SU-DHL-6 (cell line): ENCODE results near the gene GRAMD2B.

Experiments
- H2AFZ ChIP-seq: fragments of 200-600 bp; sonication (generic); 2 replicates; pipeline ENCODE4 v1.6.1; 2014; ENCODE audit warnings: low read depth, mild to moderate bottlenecking, moderate library complexity, mixed read lengths, antibody characterized with exemption, low read length; ENCODE audit not compliant: severe bottlenecking
- H3F3A ChIP-seq: fragments of 200-600 bp; shearing (Covaris generic); 2 replicates; pipeline ENCODE4 v1.6.0; 2016; ENCODE audit warnings: antibody characterized with exemption, mild to moderate bottlenecking; ENCODE audit not compliant: insufficient read depth
- H3K27ac ChIP-seq: fragments of 200-600 bp; sonication (generic); 2 replicates; pipeline ENCODE4 v1.5.1; 2016; ENCODE audit warnings: low read depth, mild to moderate bottlenecking, low read length, moderate library complexity, mixed read lengths
- H3K27me3 ChIP-seq: fragments of 200-600 bp; sonication (generic), shearing (Covaris generic); 2 replicates; pipeline ENCODE4 v1.6.0; 2014; ENCODE audit warnings: mild to moderate bottlenecking, low read length
- H3K36me3 ChIP-seq: fragments of 200-600 bp; sonication (generic); 2 replicates; pipeline ENCODE4 v1.6.1; 2014; ENCODE audit warnings: mild to moderate bottlenecking, low read length, mixed read lengths
- H3K4me2 ChIP-seq: fragments of 300-600, 200-600 bp; shearing (Covaris generic), sonication (generic); 2 replicates; pipeline ENCODE4 v1.6.0; 2014; ENCODE audit warnings: low read length, low read depth, mild to moderate bottlenecking; ENCODE audit not compliant: poor library complexity, severe bottlenecking
- H3K4me3 ChIP-seq: fragments of 200-600 bp; sonication (generic); 2 replicates; pipeline ENCODE4 v1.5.1; 2014; ENCODE audit warnings: antibody characterized with exemption, low read length, mild to moderate bottlenecking, mixed read lengths; ENCODE audit not compliant: insufficient read depth, poor library complexity, severe bottlenecking
- H3K79me2 ChIP-seq: fragments of 200-600 bp; sonication (generic); 2 replicates; pipeline ENCODE4 v1.6.1; 2014; ENCODE audit warnings: mild to moderate bottlenecking, low read length, moderate library complexity; ENCODE audit not compliant: insufficient read depth
- H3K9ac ChIP-seq: fragments of 200-600 bp; sonication (generic); 2 replicates; pipeline ENCODE4 v1.7.0; 2014; ENCODE audit warnings: mild to moderate bottlenecking, low read length
- H3K9me2 ChIP-seq: fragments of 200-600 bp; sonication (generic); replicated peaks from 2 replicates; pipeline ENCODE4 v1.6.1; 2014; ENCODE audit warnings: low read length; ENCODE audit not compliant: insufficient read depth
- H3K9me3 ChIP-seq: fragments of 200-600 bp; sonication (generic); 2 replicates; pipeline ENCODE4 v1.6.1; 2014; ENCODE audit warnings: low read length, mixed read lengths; ENCODE audit not compliant: insufficient read depth
- H4K20me1 ChIP-seq: fragments of 200-600 bp; sonication (generic); 2 replicates; pipeline ENCODE4 v1.6.1; 2014; ENCODE audit warnings: low read depth, mild to moderate bottlenecking, antibody characterized with exemption, low read length, moderate library complexity, mixed read lengths
- CTCF ChIP-seq: fragments of 200-600 bp; sonication (generic); IDR thresholded peaks from one replicate; pipeline ENCODE4 v1.5.1; 2017; ENCODE audit warnings: antibody characterized with exemption, mild to moderate bottlenecking, low read length, moderate library complexity; ENCODE audit not compliant: insufficient read depth, poor library complexity, severe bottlenecking
- EZH2phosphoT487 ChIP-seq: fragments of 200-600 bp; sonication (generic), shearing (Covaris generic); conservative IDR thresholded peaks from 2 replicates; pipeline ENCODE4 v1.6.1; 2018; ENCODE audit warnings: mild to moderate bottlenecking, antibody characterized with exemption, low read length, moderate library complexity, mixed read lengths

The GRAMD2B gene

GRCh38 chr5:126450907-126451306 is 27.7 kb downstream of the GRAMD2B start:
- no peaks in the 10 kb centered on the region for H3F3A ChIP-seq
- H3K9ac ChIP-seq = no peak overlapping the region
- no peaks in the 10 kb centered on the region for H3K9me2 ChIP-seq
- no peaks in the 10 kb centered on the region for H4K20me1 ChIP-seq
- no peak overlapping the region for H3K27ac ChIP-seq
- no peak overlapping the region for H3K4me2 ChIP-seq
- no peak overlapping the region for H3K4me3 ChIP-seq
- H3K27me3 ChIP-seq = no peaks in the 10 kb centered on the region
- no peaks in the 10 kb centered on the region for H3K36me3 ChIP-seq
- no peaks in the 10 kb centered on the region for H3K9me3 ChIP-seq
- H3K79me2 ChIP-seq = no peaks in the 10 kb centered on the region
- no peak for TF ChIP-seq EZH2phosphoT487
- TF ChIP-seq CTCF = no peak
- no peak overlapping the region for H2AFZ ChIP-seq

- TF ChIP-seq CTCF (no peak), EZH2phosphoT487 (no peak)
- Histone ChIP-seq H3K27ac (no peak overlapping the region), H3K9me2 (no peaks in the 10 kb centered on the region), H3K36me3 (no peaks in the 10 kb centered on the region), H3K4me3 (no peak overlapping the region), H3K79me2 (no peaks in the 10 kb centered on the region), H3F3A (no peaks in the 10 kb centered on the region), H3K4me2 (no peak overlapping the region), H3K9ac (no peak overlapping the region), H2AFZ (no peak overlapping the region), H3K27me3 (no peaks in the 10 kb centered on the region), H3K9me3 (no peaks in the 10 kb centered on the region), H4K20me1 (no peaks in the 10 kb centered on the region)
These were observed 29.3 kb downstream of the GRAMD2B start for GRCh38 chr5:126452477-126452876.

- TF ChIP-seq EZH2phosphoT487 = no peak
- no peak for TF ChIP-seq CTCF
- Histone ChIP-seq H3K36me3 (no peaks in the 10 kb centered on the region), H4K20me1 (no peaks in the 10 kb centered on the region), H3K4me3 (no peak overlapping the region), H3K27me3 (no peaks in the 10 kb centered on the region), H3K9me2 (no peaks in the 10 kb centered on the region), H3K27ac (no peak overlapping the region), H3K9ac (no peak overlapping the region), H3K79me2 (no peaks in the 10 kb centered on the region), H3K9me3 (no peaks in the 10 kb centered on the region), H3K4me2 (no peak overlapping the region), H3F3A (no peaks in the 10 kb centered on the region), H2AFZ (no peak overlapping the region)
These were observed 30.9 kb downstream of the GRAMD2B start for GRCh38 chr5:126454081-126454480.

GRCh38 chr5:126454535-126454934 is 31.3 kb downstream of the GRAMD2B start:
- no peaks in the 10 kb centered on the region for H3K27me3 ChIP-seq
- H3K9ac ChIP-seq = no peak overlapping the region
- no peak overlapping the region for H3K27ac ChIP-seq
- no peaks in the 10 kb centered on the region for H3K79me2 ChIP-seq
- no peaks in the 10 kb centered on the region for H3K9me3 ChIP-seq
- no peaks in the 10 kb centered on the region for H3K9me2 ChIP-seq
- TF ChIP-seq CTCF (no peak), EZH2phosphoT487 (no peak)
- H3K36me3 ChIP-seq = no peaks in the 10 kb centered on the region
- no peak overlapping the region for H3K4me3 ChIP-seq
- no peaks in the 10 kb centered on the region for H3F3A ChIP-seq
- no peak overlapping the region for H3K4me2 ChIP-seq
- H4K20me1 ChIP-seq = no peaks in the 10 kb centered on the region
- no peak overlapping the region for H2AFZ ChIP-seq
